ENCODE results near the gene GLYATL3. TPM values are rescaled to one million over a fixed set of nuclear protein-coding genes. Genes with fewer than 3 reads are reported as not detected.

GLYATL3 gene
- total RNA-seq, 1 experiment from 2014 or later = not detected

GRCh38 chr6:49527320-49527719 is 27.6 kb downstream of the GLYATL3 start:
- peak overlapping the region; percentile 25; the same call in 1 of the 2 replicates for H2AFZ ChIP-seq (ENCODE audit: low read length)
- CTCF ChIA-PET = no interaction called here

GRCh38 chr6:49528571-49528970 is 28.8 kb downstream of the GLYATL3 start:
- Histone ChIP-seq H2AFZ (ENCODE audit: low read length) (no peak overlapping the region), H3K27ac (ENCODE audit: low read length) (no peak overlapping the region), H3K9ac (ENCODE audit: low read length) (no peak overlapping the region), H3K27me3 (ENCODE audit: low read length) (no peaks in the 10 kb centered on the region), H3K4me3 (ENCODE audit: low read length) (no peak overlapping the region), H3F3A (ENCODE audit: low read length, unreplicated experiment) (no peaks in the 10 kb centered on the region), H3K79me2 (ENCODE audit: low read length) (no peaks in the 10 kb centered on the region), H4K20me1 (ENCODE audit: low read length) (no peaks in the 10 kb centered on the region), H3K36me3 (ENCODE audit: low read depth, low read length) (no peaks in the 10 kb centered on the region), H3K4me2 (ENCODE audit: low read length) (no peak overlapping the region), H3K9me2 (replicated peaks; ENCODE audit: low read length) (no peaks in the 10 kb centered on the region), H3K4me1 (ENCODE audit: insufficient read depth, low read length) (peaks cover 3% of the 10 kb centered on the region; the same call in 1 of the 2 replicates), H3K9me3 (ENCODE audit: low read length) (no peaks in the 10 kb centered on the region)
- DNase-seq (no peak), ATAC-seq (no peak)
- intact Hi-C loops (cut with micrococcal nuclease) = no loop called here
- BruUV-seq (replicated peaks) = no TSS peak
- no peak for TF ChIP-seq CTCF (conservative IDR thresholded peaks at IDR 0.05; ENCODE audit: low read depth, low read length)
- TF ChIP-seq EZH2 (IDR thresholded peaks at IDR 0.05; ENCODE audit: low read length, unreplicated experiment) = no peak
- no peak for TF ChIP-seq EZH2phosphoT487 (IDR thresholded peaks at IDR 0.05; ENCODE audit: borderline replicate concordance, low read length)
- CTCF ChIA-PET = no interaction called here
- POLR2A ChIA-PET (ENCODE audit: unreplicated experiment) = no interaction called here

More at GRCh38 chr6:49527320-49527719, 27.6 kb downstream of the GLYATL3 start:
- H3K27me3 ChIP-seq (ENCODE audit: low read length) = no peaks in the 10 kb centered on the region
- H3K36me3 ChIP-seq (ENCODE audit: low read depth, low read length) = no peaks in the 10 kb centered on the region
- no peak for ATAC-seq
- H4K20me1 ChIP-seq (ENCODE audit: low read length) = no peaks in the 10 kb centered on the region
- no peak overlapping the region for H3K9ac ChIP-seq (ENCODE audit: low read length)
- DNase-seq = no peak
- H3F3A ChIP-seq (ENCODE audit: low read length, unreplicated experiment) = no peaks in the 10 kb centered on the region
- H3K9me3 ChIP-seq (ENCODE audit: low read length) = no peaks in the 10 kb centered on the region
- no peaks in the 10 kb centered on the region for H3K9me2 ChIP-seq (replicated peaks; ENCODE audit: low read length)
- no TSS peak for BruUV-seq (replicated peaks)
- no peak for TF ChIP-seq EZH2 (IDR thresholded peaks at IDR 0.05; ENCODE audit: low read length, unreplicated experiment)
- no peak for TF ChIP-seq CTCF (conservative IDR thresholded peaks at IDR 0.05; ENCODE audit: low read depth, low read length)
- TF ChIP-seq EZH2phosphoT487 (IDR thresholded peaks at IDR 0.05; ENCODE audit: borderline replicate concordance, low read length) = no peak
- intact Hi-C loops (cut with micrococcal nuclease) = no loop called here
- POLR2A ChIA-PET (ENCODE audit: unreplicated experiment) = no interaction called here
- no peak overlapping the region for H3K27ac ChIP-seq (ENCODE audit: low read length)
- no peak overlapping the region for H3K4me3 ChIP-seq (ENCODE audit: low read length)
- peaks cover 3% of the 10 kb centered on the region; the same call in 1 of the 2 replicates for H3K4me1 ChIP-seq (ENCODE audit: insufficient read depth, low read length)
- H3K4me2 ChIP-seq (ENCODE audit: low read length) = no peak overlapping the region
- no peaks in the 10 kb centered on the region for H3K79me2 ChIP-seq (ENCODE audit: low read length)

GRCh38 chr6:49530141-49530776 is 30.5 kb downstream of the GLYATL3 start:
- no peak overlapping the region for H2AFZ ChIP-seq (ENCODE audit: low read length)
- H3K4me1 ChIP-seq (ENCODE audit: insufficient read depth, low read length) = peaks cover 3% of the 10 kb centered on the region; the same call in 1 of the 2 replicates
- intact Hi-C loops (cut with micrococcal nuclease) = loop anchor here (5.0 kb wide), 1 partner anchor 92 kb away; no protein-coding TSS in a partner anchor
- ChIA-PET POLR2A (ENCODE audit: unreplicated experiment) (no interaction called here), CTCF (interaction anchor here (0.6 kb wide), 1 partner anchor 77 kb away, joined by 3 read pairs; no protein-coding TSS in a partner anchor)
- H3K79me2 ChIP-seq (ENCODE audit: low read length) = no peaks in the 10 kb centered on the region
- DNase-seq (peak; percentile 53), ATAC-seq (peak; percentile 56)
- no TSS peak for BruUV-seq (replicated peaks)
- TF ChIP-seq EZH2 (IDR thresholded peaks at IDR 0.05; ENCODE audit: low read length, unreplicated experiment) (no peak), CTCF (conservative IDR thresholded peaks at IDR 0.05; ENCODE audit: low read depth, low read length) (no peak), EZH2phosphoT487 (IDR thresholded peaks at IDR 0.05; ENCODE audit: borderline replicate concordance, low read length) (no peak)
- H3K27ac ChIP-seq (ENCODE audit: low read length) = no peak overlapping the region
- H3K4me2 ChIP-seq (ENCODE audit: low read length) = no peak overlapping the region
- H3K4me3 ChIP-seq (ENCODE audit: low read length) = no peak overlapping the region
- no peaks in the 10 kb centered on the region for H3K27me3 ChIP-seq (ENCODE audit: low read length)
- no peak overlapping the region for H3K9ac ChIP-seq (ENCODE audit: low read length)
- no peaks in the 10 kb centered on the region for H4K20me1 ChIP-seq (ENCODE audit: low read length)
- H3K36me3 ChIP-seq (ENCODE audit: low read depth, low read length) = no peaks in the 10 kb centered on the region
- no peaks in the 10 kb centered on the region for H3K9me2 ChIP-seq (replicated peaks; ENCODE audit: low read length)
- no peaks in the 10 kb centered on the region for H3K9me3 ChIP-seq (ENCODE audit: low read length)
- no peaks in the 10 kb centered on the region for H3F3A ChIP-seq (ENCODE audit: low read length, unreplicated experiment)

Measured in PC-3 (cell line).